Body of pancreas (tissue), 4 donors: ENCODE measurements around the gene NRN1L.

Experiments used
- CTCF ChIP-seq, 7 experiments: fragments of 450-650 bp in 4 of 7; fragments of 200-600 bp in 3 of 7; sonication (generic) in 3 of 7; IDR thresholded peaks; one replicate each; pipeline ENCODE4 v1.5.1; 2016 to 2019; ENCODE audit warnings: antibody characterized with exemption in 7 of 7
- POLR2A ChIP-seq, 3 donors: fragments of 450-650 bp; IDR thresholded peaks; one replicate each; pipeline ENCODE4 v1.6.1; 2016; ENCODE audit warnings: antibody characterized with exemption in 3 of 3, mild to moderate bottlenecking in 2 of 3

GRCh38 chr16:67880584-67880983 is 4.1 kb upstream of the NRN1L start:
- TF ChIP-seq CTCF (IDR thresholded peaks at IDR 0.05) (no peak), POLR2A (IDR thresholded peaks at IDR 0.05) (no peak)
